Measurements from ENCODE around the gene ZMPSTE24. TPM values are rescaled to one million over a fixed set of nuclear protein-coding genes. Genes with fewer than 3 reads are reported as not detected.

ZMPSTE24 gene
- total and polyA plus RNA-seq, 12 donors, result 14.2 to 100 (median 42.2) TPM

DNA sequence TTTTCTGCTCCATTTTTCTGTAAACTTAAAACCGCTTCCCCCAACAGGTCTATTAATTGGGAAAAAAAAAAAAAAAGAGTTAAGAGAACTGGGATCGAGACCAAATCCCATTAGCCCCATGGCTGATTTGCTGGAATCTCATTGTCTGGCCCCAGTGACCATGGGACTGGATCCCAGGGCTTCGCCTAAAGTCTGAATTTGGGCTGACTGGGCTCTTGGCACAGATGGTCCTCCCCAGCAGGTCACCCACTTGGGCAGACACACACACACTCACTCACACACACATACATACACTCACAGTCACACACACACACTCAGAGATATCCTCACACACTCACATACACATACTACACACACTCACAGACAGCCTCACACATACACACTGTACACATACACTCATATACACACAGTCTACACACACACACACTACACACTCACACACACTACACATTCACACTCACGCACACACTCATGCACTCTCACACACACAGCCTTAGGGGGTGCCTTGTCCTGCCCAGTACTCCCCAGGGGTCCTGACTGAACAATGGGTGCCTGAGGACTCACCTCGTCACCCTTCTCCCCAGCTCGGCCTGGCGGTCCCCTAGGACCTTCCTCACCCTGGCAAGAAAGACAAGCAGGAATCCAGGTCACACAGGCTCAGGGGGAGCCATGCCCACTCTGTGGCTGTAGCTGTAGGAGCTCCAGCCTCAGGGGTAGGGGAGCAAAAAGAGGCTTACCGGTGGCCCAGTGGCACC, 51.5 kb downstream of the ZMPSTE24 start:
- DNase-seq, result peak in 1 of 7 donors; percentile 35
- 74 to 88% (median 80%) methylated on average over 7 to 8 of the region's 8 CpGs for WGBS, 4 donors

DNA sequence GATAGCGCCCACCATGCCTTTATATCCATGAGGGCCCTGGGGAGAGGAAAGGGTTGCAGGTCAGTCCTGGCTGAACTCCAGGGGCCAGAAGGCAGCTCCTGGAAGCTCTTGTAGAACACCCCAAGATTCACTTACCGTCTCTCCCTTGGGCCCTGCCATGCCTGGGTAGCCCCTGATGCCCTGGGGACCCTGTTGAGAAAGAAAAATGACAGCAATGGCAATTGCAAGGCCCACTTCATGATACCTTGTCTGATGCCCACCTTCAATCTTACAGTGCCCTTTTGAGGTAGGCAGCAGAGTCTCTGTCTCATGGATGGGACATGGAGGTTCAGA, 52.1 kb downstream of the ZMPSTE24 start:
- intact Hi-C loops (cut with DNase I), result loop anchor here in 1 of 2 donors (10.0 kb wide), 1 partner anchor 165 kb away; no protein-coding TSS in a partner anchor
- Histone ChIP-seq H3K9me3 (replicated peaks in 1 of 3) (no peaks in the 10 kb centered on the region), H3K4me3 (no peak overlapping the region), H3K27ac (no peak overlapping the region), H3K4me1 (replicated peaks in 1 of 2) (peaks cover 4 to 10% of the 10 kb centered on the region in 2 donors), H3K36me3 (replicated peaks in 1 of 2) (no peaks in the 10 kb centered on the region), H3K27me3 (no peaks in the 10 kb centered on the region)
- 95 to 100% (median 96%) methylated on average over 2 of the region's 2 CpGs; no CpG with 5 or more reads in 1 of the 4 donors for WGBS, 4 donors
- DNase-seq, result peak in 1 of 7 donors; percentile 28
- TF ChIP-seq POLR2A (IDR thresholded peaks at IDR 0.05), result no peak
- TF ChIP-seq, protein P1, sequence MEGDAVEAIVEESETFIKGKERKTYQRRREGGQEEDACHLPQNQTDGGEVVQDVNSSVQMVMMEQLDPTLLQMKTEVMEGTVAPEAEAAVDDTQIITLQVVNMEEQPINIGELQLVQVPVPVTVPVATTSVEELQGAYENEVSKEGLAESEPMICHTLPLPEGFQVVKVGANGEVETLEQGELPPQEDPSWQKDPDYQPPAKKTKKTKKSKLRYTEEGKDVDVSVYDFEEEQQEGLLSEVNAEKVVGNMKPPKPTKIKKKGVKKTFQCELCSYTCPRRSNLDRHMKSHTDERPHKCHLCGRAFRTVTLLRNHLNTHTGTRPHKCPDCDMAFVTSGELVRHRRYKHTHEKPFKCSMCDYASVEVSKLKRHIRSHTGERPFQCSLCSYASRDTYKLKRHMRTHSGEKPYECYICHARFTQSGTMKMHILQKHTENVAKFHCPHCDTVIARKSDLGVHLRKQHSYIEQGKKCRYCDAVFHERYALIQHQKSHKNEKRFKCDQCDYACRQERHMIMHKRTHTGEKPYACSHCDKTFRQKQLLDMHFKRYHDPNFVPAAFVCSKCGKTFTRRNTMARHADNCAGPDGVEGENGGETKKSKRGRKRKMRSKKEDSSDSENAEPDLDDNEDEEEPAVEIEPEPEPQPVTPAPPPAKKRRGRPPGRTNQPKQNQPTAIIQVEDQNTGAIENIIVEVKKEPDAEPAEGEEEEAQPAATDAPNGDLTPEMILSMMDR (IDR thresholded peaks at IDR 0.05), result no peak

More for the DNA sequence above, 51.5 kb downstream of the ZMPSTE24 start:
- no peaks in the 10 kb centered on the region for H3K9me3 ChIP-seq (replicated peaks in 1 of 3)
- H3K4me3 ChIP-seq, result no peak overlapping the region
- H3K4me1 ChIP-seq (replicated peaks in 1 of 2), result peaks cover 0 to 6% of the 10 kb centered on the region in 2 donors
- H3K27me3 ChIP-seq, result no peaks in the 10 kb centered on the region
- no peaks in the 10 kb centered on the region for H3K36me3 ChIP-seq (replicated peaks in 1 of 2)
- H3K27ac ChIP-seq, result no peak overlapping the region
- TF ChIP-seq, protein P1 (IDR thresholded peaks at IDR 0.05), result no peak
- TF ChIP-seq POLR2A (IDR thresholded peaks at IDR 0.05), result no peak
- intact Hi-C loops (cut with DNase I), result loop anchor here in 1 of 2 donors (10.0 kb wide), 1 partner anchor 165 kb away; no protein-coding TSS in a partner anchor

DNA sequence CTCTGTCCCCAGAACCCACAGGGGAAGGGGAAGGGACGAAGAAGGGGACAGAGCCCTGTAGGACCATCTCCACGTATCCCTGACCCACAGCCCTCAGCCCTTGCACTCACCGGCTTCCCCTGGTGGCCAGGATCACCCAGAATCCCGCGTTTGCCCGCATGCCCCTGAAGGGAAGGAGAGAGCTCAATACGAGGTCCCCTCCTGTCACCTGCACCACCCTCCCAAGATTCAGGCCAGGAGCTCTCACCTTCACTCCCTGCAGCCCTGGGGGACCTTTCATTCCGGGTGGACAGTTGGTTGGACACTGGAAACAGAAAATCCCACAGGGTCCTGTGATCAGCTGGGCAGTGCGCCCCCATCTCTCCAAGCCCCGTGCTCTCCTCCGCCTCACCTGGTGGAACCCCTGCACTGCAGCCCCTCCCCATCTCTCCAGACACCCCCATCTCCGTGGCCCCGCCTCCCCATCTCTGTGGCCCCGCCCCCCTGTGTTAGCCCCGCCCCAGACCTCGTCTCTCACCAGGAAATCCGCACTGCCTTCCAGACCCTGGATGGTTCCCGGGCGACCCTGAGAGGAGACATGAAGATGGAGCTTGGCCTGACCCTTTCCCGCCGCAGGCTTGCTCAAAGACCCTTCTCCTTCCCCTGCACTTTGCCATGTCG, 53.1 kb downstream of the ZMPSTE24 start:
- no peak overlapping the region for H3K4me3 ChIP-seq
- H3K27ac ChIP-seq, result no peak overlapping the region
- DNase-seq, result peak in 1 of 7 donors; percentile 24
- intact Hi-C loops (cut with DNase I), result loop anchor here in 1 of 2 donors (10.0 kb wide), 1 partner anchor 166 kb away; no protein-coding TSS in a partner anchor
- H3K9me3 ChIP-seq (replicated peaks in 1 of 3), result no peaks in the 10 kb centered on the region
- TF ChIP-seq, protein P1 (IDR thresholded peaks at IDR 0.05), result no peak
- TF ChIP-seq POLR2A (IDR thresholded peaks at IDR 0.05), result no peak
- H3K4me1 ChIP-seq (replicated peaks in 1 of 2), result peaks cover 4 to 15% of the 10 kb centered on the region in 2 donors
- WGBS, 4 donors, result 81 to 86% (median 84%) methylated on average over 18 to 22 of the region's 22 CpGs
- H3K27me3 ChIP-seq, result peaks cover 1% of the 10 kb centered on the region
- no peaks in the 10 kb centered on the region for H3K36me3 ChIP-seq (replicated peaks in 1 of 2)

DNA sequence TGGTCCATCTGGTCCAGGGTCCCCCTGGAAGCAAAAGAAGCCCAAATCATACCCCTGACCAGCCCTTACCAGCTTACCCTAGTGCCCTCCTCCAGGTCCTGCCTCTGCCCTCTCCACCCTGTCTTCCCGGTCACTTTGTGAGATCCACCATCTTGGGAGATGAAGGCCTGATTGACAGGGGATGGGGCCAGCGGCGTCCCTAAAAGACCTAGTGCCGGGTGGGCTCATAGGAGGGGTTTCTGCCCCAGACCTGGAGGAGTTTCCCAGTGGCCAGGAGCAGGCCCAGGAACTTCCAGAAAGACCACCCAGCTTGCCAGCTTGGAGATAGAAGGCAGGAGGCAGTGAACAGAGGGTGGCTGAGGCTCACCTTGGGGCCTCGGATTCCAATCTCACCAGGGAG, 53.7 kb downstream of the ZMPSTE24 start:
- Histone ChIP-seq H3K9me3 (replicated peaks in 1 of 3) (no peaks in the 10 kb centered on the region), H3K4me3 (no peak overlapping the region), H3K36me3 (replicated peaks in 1 of 2) (no peaks in the 10 kb centered on the region), H3K27ac (no peak overlapping the region), H3K4me1 (replicated peaks in 1 of 2) (peaks cover 8 to 21% of the 10 kb centered on the region in 2 donors), H3K27me3 (peaks cover 6% of the 10 kb centered on the region)
- 90 to 100% (median 92%) methylated on average over 5 of the region's 5 CpGs for WGBS, 4 donors
- TF ChIP-seq, protein P1 (IDR thresholded peaks at IDR 0.05), result no peak
- TF ChIP-seq POLR2A (IDR thresholded peaks at IDR 0.05), result no peak
- intact Hi-C loops (cut with DNase I), result loop anchor here in 1 of 2 donors (10.0 kb wide), 1 partner anchor 167 kb away; no protein-coding TSS in a partner anchor
- DNase-seq, result no peak

All from adrenal gland (tissue), 12 donors.